ENCODE measurements around the gene AHNAK.

AHNAK gene

DNA sequence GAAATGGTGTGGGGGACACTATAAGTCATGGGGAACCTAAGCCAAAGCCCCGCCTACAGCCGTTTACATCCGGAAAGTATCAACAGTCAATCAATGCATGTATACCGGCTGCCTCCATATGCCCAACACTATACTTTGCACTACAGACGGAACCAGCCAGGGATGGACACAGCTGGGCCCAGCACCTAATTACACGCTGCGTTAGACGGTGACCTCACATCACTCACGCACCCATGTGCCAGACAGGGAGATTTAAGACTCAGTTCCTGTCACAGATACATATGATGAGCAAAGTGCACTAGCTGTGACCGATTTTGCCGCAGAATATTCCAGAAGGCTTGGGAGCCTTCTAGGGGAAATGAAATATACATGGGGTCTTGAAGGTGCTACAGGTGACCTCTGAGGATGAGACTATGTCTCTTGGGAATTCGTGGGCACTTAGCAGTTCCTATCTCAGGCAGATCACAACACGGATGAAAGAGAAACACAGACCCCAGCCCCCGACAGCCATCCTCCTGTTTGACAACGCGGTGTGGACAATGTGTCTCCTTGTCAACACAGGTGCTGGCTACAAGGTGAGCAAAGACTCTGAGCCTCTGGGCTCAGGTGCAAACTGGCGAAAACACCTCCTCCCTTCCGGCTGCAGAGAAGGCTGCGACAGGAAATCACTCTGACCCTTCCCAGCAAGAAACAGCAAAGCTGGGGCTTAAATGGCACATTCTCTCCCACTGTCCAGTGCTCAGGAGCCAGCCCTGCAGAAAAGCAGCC, 8.0 kb downstream of the AHNAK start:
- TF ChIP-seq, protein P1, sequence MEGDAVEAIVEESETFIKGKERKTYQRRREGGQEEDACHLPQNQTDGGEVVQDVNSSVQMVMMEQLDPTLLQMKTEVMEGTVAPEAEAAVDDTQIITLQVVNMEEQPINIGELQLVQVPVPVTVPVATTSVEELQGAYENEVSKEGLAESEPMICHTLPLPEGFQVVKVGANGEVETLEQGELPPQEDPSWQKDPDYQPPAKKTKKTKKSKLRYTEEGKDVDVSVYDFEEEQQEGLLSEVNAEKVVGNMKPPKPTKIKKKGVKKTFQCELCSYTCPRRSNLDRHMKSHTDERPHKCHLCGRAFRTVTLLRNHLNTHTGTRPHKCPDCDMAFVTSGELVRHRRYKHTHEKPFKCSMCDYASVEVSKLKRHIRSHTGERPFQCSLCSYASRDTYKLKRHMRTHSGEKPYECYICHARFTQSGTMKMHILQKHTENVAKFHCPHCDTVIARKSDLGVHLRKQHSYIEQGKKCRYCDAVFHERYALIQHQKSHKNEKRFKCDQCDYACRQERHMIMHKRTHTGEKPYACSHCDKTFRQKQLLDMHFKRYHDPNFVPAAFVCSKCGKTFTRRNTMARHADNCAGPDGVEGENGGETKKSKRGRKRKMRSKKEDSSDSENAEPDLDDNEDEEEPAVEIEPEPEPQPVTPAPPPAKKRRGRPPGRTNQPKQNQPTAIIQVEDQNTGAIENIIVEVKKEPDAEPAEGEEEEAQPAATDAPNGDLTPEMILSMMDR (IDR thresholded peaks at IDR 0.05; ENCODE audit: extremely low read depth, missing control alignments), result no peak
- DNase-seq (ENCODE audit: low spot score), result no peak

DNA sequence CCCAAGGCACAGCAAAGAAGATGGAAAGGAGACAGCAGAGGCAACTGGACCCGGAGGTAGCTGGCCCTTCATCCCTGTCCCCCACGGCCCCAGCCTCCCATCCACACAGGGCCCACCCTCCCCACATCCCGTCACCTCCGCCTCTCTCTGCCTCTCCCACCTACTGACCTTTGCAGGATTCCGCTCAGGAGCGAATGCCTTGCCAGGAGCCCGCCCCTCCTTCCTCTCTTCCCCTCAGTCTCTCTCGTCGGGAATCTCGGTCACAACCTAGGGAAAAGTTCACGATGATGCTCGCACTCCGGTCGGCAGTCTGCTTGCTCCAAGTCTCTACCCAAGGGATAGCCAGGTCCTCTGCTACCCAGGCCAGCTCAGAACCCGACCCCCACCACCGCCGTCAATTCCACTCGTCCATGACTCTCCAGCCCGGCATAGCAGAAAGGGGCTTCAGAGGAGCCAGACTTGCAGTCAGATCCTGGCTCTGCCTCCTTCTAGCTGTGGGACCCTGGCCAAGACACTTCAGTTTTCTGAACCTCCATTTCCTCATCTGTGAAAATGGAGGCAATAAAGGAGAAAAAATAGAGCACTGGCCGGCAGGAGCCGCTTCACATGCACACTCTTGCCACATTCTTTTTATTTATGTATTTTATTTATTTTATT, 10.2 kb downstream of the AHNAK start:
- no peak for DNase-seq (ENCODE audit: low spot score)
- TF ChIP-seq, protein P1 (IDR thresholded peaks at IDR 0.05; ENCODE audit: extremely low read depth, missing control alignments), result no peak

DNA sequence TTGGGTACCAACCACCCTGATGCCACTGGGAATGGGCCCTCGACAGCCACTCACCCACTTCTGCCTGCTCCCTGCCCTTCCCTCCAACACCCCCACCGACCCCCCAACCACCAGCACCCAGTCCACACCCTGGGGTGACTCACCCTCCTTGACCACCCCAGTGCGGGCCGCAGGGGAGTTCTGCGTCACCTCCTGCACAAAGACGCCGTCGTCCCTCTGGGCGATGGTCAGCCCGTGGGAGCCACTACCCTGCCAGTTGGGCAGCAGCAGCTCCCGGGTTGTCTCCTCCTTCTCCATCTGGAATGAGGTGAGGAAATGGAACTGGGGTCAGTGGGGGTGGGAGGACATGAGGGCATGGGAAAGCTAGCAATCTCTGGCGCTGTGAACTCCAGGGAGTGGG, 10.8 kb downstream of the AHNAK start:
- TF ChIP-seq, protein P1 (IDR thresholded peaks at IDR 0.05; ENCODE audit: extremely low read depth, missing control alignments), result no peak
- no peak for DNase-seq (ENCODE audit: low spot score)

DNA sequence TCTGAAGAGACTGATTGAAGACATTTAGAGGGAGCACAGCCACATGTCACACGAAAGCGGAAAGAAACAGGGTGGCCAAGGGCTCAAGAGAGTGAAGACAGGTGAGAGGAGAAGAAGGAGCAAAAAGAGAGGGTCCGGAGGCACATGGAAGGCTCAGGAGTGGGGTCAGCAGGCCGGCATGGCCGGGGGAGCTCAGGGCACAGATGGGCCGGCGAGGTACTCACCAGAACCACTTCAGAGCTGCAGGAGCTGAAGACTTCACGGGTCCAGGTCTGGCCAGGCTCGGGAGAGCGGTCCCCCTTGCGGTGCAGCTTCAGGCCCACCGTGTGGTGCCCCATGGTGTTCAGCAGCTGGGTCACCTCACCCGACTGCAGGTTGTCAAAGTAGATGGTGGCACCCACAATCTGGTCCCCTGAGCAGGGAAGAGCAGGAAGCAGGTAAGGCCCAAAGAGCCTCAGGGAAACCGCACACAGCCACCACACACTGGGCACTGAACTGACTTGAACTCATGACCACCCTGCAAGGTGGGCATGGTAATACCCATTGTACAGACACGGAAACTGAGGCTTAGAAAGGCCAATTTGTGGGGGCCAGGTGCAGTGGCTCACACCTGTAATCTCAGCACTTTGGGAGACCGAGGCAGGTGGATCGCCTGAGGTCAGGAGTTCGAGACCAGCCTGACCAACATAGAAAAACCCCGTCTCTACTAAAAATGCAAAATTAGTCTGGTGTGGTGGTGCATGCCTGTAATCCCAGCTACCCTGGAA, 11.6 kb downstream of the AHNAK start:
- DNase-seq (ENCODE audit: low spot score), result no peak
- TF ChIP-seq, protein P1 (IDR thresholded peaks at IDR 0.05; ENCODE audit: extremely low read depth, missing control alignments), result no peak

GRCh38 chr11:62532096-62532495, 14.5 kb downstream of the AHNAK start:
- TF ChIP-seq, protein P1 (IDR thresholded peaks at IDR 0.05; ENCODE audit: extremely low read depth, missing control alignments), result no peak
- DNase-seq (ENCODE audit: low spot score), result no peak

DNA sequence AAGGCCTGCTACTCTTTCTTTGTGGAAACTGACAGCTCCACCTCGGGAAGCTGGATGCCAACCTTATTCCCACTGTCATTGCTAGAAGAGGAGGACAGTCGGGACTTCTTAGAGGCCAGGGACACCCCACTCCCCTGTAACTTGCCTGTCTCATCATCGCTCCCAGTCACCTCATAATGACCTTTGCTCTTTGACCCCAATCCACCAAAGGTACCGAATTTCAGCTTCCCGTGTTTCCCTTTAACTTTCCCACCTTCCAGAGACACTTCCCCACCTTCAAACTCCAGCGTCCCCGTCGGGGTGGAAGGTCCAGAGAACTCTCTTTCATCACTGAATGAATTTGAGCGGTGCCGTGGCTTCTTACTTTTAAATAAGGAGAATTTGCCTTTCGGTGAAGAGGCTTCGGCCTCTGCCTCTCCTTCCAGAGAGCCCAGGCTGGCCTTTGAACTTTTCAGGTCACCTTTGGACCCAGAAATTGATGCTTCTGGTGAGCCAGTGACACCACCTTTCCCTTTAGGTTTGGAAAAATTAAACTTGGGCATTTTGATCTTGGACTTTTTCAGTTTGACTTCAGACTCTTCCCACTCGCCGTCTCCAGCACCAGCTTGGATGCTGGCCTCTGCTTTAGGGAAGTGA, 29.8 kb downstream of the AHNAK start:
- DNase-seq (ENCODE audit: low spot score), result no peak
- TF ChIP-seq, protein P1 (IDR thresholded peaks at IDR 0.05; ENCODE audit: extremely low read depth, missing control alignments), result no peak

Data from GM20000 (cell line).